HEK293 (cell line): ENCODE data around the gene GNPDA2.

Experiments
- CTCF ChIA-PET: fragments of 350-600 bp; formaldehyde crosslinking; extraction: SDS; loops from one replicate; lab custom pipeline; 2021; ENCODE audit warnings: antibody characterized with exemption; lab: Yijun Ruan, JAX
- POLR2A ChIA-PET: fragments of 300-600 bp; formaldehyde crosslinking; extraction: SDS; loops from one replicate; lab custom pipeline; 2020; ENCODE audit warnings: antibody characterized with exemption, inconsistent platforms; lab: Yijun Ruan, JAX
- H3K27ac ChIP-seq: fragments of 200-500 bp; sonication (Bioruptor generic); 2 replicates; pipeline ENCODE4 v1.5.1; 2014; ENCODE audit warnings: low read depth, low read length, control low read depth, inconsistent platforms; ENCODE audit errors: extremely low read depth
- H3K36me3 ChIP-seq, 2 experiments: fragments of 200-500 bp in 1 of 2; sonication (Bioruptor generic) in 1 of 2; 1 replicate in 1 of 2; 2 replicates in 1 of 2; pipeline ENCODE4 v1.5.1; 2014 to 2017; ENCODE audit warnings: inconsistent platforms in 2 of 2, low read length in 2 of 2; ENCODE audit not compliant: control insufficient read depth in 2 of 2, insufficient read depth in 1 of 2
- H3K4me1 ChIP-seq: fragments of 200-500 bp; sonication (Bioruptor generic); 2 replicates; pipeline ENCODE4 v1.5.1; 2014; ENCODE audit warnings: mild to moderate bottlenecking, low read length, inconsistent platforms; ENCODE audit not compliant: control insufficient read depth, insufficient read depth
- H3K4me3 ChIP-seq: 2 replicates; pipeline ENCODE4 v1.5.1; 2011; ENCODE audit warnings: low read depth, mild to moderate bottlenecking, control low read depth, low read length, moderate library complexity
- H3K9me3 ChIP-seq: fragments of 200-500 bp; sonication (Bioruptor generic); 2 replicates; pipeline ENCODE4 v1.5.1; 2014; ENCODE audit warnings: low read depth, low read length, inconsistent platforms; ENCODE audit not compliant: control insufficient read depth, insufficient read depth
- FEZF1 ChIP-seq: fragments of 450-650 bp; formaldehyde crosslinking; IDR thresholded peaks from 2 replicates; pipeline ENCODE4 v1.5.1; 2016; ENCODE audit warnings: missing biosample characterization, missing genetic modification characterization
- HIC1 ChIP-seq: fragments of 450-650 bp; formaldehyde crosslinking; IDR thresholded peaks from 2 replicates; pipeline ENCODE4 v1.5.1; 2016; ENCODE audit warnings: missing biosample characterization, missing genetic modification characterization
- IKZF3 ChIP-seq: fragments of 450-650 bp; IDR thresholded peaks from 2 replicates; pipeline ENCODE4 v1.5.0; 2018; ENCODE audit warnings: missing biosample characterization, mild to moderate bottlenecking, missing genetic modification characterization, moderate library complexity
- OSR2 ChIP-seq: fragments of 450-650 bp; formaldehyde crosslinking; IDR thresholded peaks from 2 replicates; pipeline ENCODE4 v1.5.1; 2016; ENCODE audit warnings: missing biosample characterization, missing genetic modification characterization
- PRDM6 ChIP-seq: fragments of 450-650 bp; formaldehyde crosslinking; IDR thresholded peaks from 2 replicates; pipeline ENCODE4 v1.5.1; 2017; ENCODE audit warnings: missing biosample characterization, missing genetic modification characterization
- SCRT2 ChIP-seq: fragments of 450-650 bp; formaldehyde crosslinking; IDR thresholded peaks from 2 replicates; pipeline ENCODE4 v1.5.1; 2016; ENCODE audit warnings: missing biosample characterization, missing genetic modification characterization
- SP7 ChIP-seq: fragments of 450-650 bp; formaldehyde crosslinking; IDR thresholded peaks from 2 replicates; pipeline ENCODE4 v1.5.1; 2016; ENCODE audit warnings: missing biosample characterization, missing genetic modification characterization
- WT1 ChIP-seq: fragments of 450-650 bp; formaldehyde crosslinking; IDR thresholded peaks from 2 replicates; pipeline ENCODE4 v1.5.1; 2016; ENCODE audit warnings: missing biosample characterization, missing genetic modification characterization
- ZNF366 ChIP-seq: fragments of 450-650 bp; formaldehyde crosslinking; conservative IDR thresholded peaks from 2 replicates; pipeline ENCODE4 v1.5.1; 2016; ENCODE audit warnings: missing biosample characterization, missing genetic modification characterization
- ZNF37A ChIP-seq: fragments of 450-650 bp; IDR thresholded peaks from 2 replicates; pipeline ENCODE4 v1.5.1; 2018; ENCODE audit warnings: missing biosample characterization, missing genetic modification characterization
- ZNF48 ChIP-seq: fragments of 450-650 bp; formaldehyde crosslinking; IDR thresholded peaks from 2 replicates; pipeline ENCODE4 v1.5.1; 2016; ENCODE audit warnings: missing biosample characterization, missing genetic modification characterization
- ZNF580 ChIP-seq: fragments of 450-650 bp; formaldehyde crosslinking; IDR thresholded peaks from 2 replicates; pipeline ENCODE4 v1.5.1; 2016; ENCODE audit warnings: missing biosample characterization, missing genetic modification characterization
- ZNF768 ChIP-seq: fragments of 450-650 bp; formaldehyde crosslinking; IDR thresholded peaks from 2 replicates; pipeline ENCODE4 v1.5.1; 2018; ENCODE audit warnings: missing biosample characterization, mild to moderate bottlenecking, missing genetic modification characterization
- ZNF843 ChIP-seq: fragments of 450-650 bp; formaldehyde crosslinking; IDR thresholded peaks from 2 replicates; pipeline ENCODE4 v1.5.1; 2016; ENCODE audit warnings: missing biosample characterization, missing genetic modification characterization
- TF ChIP-seq, protein P1 (sequence below): fragments of 450-650 bp; formaldehyde crosslinking; IDR thresholded peaks from 2 replicates; pipeline ENCODE4 v1.5.1; 2017; ENCODE audit warnings: missing biosample characterization, missing genetic modification characterization
- TF ChIP-seq, protein P2 (sequence below): fragments of 450-650 bp; formaldehyde crosslinking; conservative IDR thresholded peaks from 2 replicates; pipeline ENCODE4 v1.5.1; 2016; ENCODE audit warnings: low read depth, missing biosample characterization, missing genetic modification characterization

GNPDA2 gene

DNA sequence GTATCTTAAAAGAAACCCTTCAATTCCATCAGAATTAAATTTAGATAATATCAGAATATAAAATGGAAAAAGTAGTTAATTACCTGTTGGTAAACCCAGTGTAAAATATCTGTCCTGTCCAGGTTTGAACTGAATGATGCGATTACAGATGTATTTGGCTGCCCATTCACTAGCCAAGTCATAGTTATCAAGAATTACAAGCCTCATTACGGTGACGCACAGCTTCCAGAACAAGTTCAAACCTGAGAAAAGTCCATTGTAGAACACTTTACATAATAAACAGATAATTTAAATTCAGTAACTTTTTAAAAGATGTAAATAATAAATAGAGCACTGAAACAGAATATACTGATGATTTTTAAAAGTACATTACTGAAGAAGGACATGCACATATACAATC is 4.4 kb downstream of the GNPDA2 start:
- Histone ChIP-seq H3K4me1 (no peaks in the 10 kb centered on the region), H3K9me3 (no peaks in the 10 kb centered on the region), H3K36me3 (no peaks in the 10 kb centered on the region), H3K4me3 (no peak overlapping the region), H3K27ac (no peak overlapping the region)
- POLR2A ChIA-PET, result no interaction called here
- TF ChIP-seq, protein P1, sequence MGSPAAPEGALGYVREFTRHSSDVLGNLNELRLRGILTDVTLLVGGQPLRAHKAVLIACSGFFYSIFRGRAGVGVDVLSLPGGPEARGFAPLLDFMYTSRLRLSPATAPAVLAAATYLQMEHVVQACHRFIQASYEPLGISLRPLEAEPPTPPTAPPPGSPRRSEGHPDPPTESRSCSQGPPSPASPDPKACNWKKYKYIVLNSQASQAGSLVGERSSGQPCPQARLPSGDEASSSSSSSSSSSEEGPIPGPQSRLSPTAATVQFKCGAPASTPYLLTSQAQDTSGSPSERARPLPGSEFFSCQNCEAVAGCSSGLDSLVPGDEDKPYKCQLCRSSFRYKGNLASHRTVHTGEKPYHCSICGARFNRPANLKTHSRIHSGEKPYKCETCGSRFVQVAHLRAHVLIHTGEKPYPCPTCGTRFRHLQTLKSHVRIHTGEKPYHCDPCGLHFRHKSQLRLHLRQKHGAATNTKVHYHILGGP (tag by site-specific recombination), result no peak
- TF ChIP-seq ZNF48, result no peak
- TF ChIP-seq PRDM6 (tag by site-specific recombination), result 0 out of 2 replicates have a peak, but pooled peaks have one; percentile 14
- CTCF ChIA-PET, result no interaction called here

GRCh38 chr4:44720371-44720770 is 6.0 kb downstream of the GNPDA2 start:
- 0 out of 2 replicates have a peak, but pooled peaks cover 2% of the 10 kb centered on the region for H3K4me1 ChIP-seq
- ChIA-PET CTCF (no interaction called here), POLR2A (no interaction called here)
- H3K27ac ChIP-seq, result no peak overlapping the region
- H3K36me3 ChIP-seq, result no peaks in the 10 kb centered on the region
- H3K9me3 ChIP-seq, result no peaks in the 10 kb centered on the region
- H3K4me3 ChIP-seq, result no peak overlapping the region
- TF ChIP-seq ZNF37A (tag by site-specific recombination) (no peak), SP7 (tag by site-specific recombination) (0 out of 2 replicates have a peak, but pooled peaks have one; percentile 20)

- CTCF ChIA-PET, result no interaction called here
- H3K36me3 ChIP-seq, result no peaks in the 10 kb centered on the region
- POLR2A ChIA-PET, result no interaction called here
- TF ChIP-seq ZNF580 (tag by site-specific recombination) (0 out of 2 replicates have a peak, but pooled peaks have one; percentile 14), SP7 (tag by site-specific recombination) (peak; percentile 97), OSR2 (peak; percentile 77), SCRT2 (peak; percentile 73), ZNF366 (tag by site-specific recombination) (peak; percentile 60), ZNF768 (tag by site-specific recombination) (no peak), ZNF843 (tag by site-specific recombination) (peak; percentile 76; the same call in 1 of the 2 replicates), PRDM6 (tag by site-specific recombination) (peak; percentile 84), WT1 (peak; percentile 56), FEZF1 (tag by site-specific recombination) (0 out of 2 replicates have a peak, but pooled peaks have one; percentile 47), HIC1 (tag by site-specific recombination) (0 out of 2 replicates have a peak, but pooled peaks have one; percentile 22), IKZF3 (tag by site-specific recombination) (0 out of 2 replicates have a peak, but pooled peaks have one; percentile 33)
- TF ChIP-seq, protein P2, sequence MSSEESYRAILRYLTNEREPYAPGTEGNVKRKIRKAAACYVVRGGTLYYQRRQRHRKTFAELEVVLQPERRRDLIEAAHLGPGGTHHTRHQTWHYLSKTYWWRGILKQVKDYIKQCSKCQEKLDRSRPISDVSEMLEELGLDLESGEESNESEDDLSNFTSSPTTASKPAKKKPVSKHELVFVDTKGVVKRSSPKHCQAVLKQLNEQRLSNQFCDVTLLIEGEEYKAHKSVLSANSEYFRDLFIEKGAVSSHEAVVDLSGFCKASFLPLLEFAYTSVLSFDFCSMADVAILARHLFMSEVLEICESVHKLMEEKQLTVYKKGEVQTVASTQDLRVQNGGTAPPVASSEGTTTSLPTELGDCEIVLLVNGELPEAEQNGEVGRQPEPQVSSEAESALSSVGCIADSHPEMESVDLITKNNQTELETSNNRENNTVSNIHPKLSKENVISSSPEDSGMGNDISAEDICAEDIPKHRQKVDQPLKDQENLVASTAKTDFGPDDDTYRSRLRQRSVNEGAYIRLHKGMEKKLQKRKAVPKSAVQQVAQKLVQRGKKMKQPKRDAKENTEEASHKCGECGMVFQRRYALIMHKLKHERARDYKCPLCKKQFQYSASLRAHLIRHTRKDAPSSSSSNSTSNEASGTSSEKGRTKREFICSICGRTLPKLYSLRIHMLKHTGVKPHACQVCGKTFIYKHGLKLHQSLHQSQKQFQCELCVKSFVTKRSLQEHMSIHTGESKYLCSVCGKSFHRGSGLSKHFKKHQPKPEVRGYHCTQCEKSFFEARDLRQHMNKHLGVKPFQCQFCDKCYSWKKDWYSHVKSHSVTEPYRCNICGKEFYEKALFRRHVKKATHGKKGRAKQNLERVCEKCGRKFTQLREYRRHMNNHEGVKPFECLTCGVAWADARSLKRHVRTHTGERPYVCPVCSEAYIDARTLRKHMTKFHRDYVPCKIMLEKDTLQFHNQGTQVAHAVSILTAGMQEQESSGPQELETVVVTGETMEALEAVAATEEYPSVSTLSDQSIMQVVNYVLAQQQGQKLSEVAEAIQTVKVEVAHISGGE, result no peak
- TF ChIP-seq, protein P1 (tag by site-specific recombination), result no peak
- H3K4me3 ChIP-seq, result no peak overlapping the region
- 0 out of 2 replicates have a peak, but pooled peaks cover 2% of the 10 kb centered on the region for H3K4me1 ChIP-seq
- H3K27ac ChIP-seq, result no peak overlapping the region
- no peaks in the 10 kb centered on the region for H3K9me3 ChIP-seq
These were observed 9.8 kb downstream of the GNPDA2 start for GRCh38 chr4:44716597-44716996.
